Memory B cell (primary cell): ENCODE data around the gene LDB2.

Experiments used
- ATAC-seq: fragments of 150-1000 bp; cut with Tn5 transposase; 2 replicates; pipeline ENCODE4 v1.10.0; 2021; ENCODE audit warnings: low read depth, mild to moderate bottlenecking, moderate library complexity
- DNase-seq, 2 donors: peaks; one replicate each; pipeline ENCODE4 v3.0.0; 2022; ENCODE audit warnings: low spot score in 2 of 2
- H3K27ac Mint-ChIP-seq: one replicate; pipeline ENCODE4 v1.8.0; 2022; ENCODE audit warnings: mild to moderate bottlenecking, moderate library complexity, mixed read lengths
- H3K27me3 Mint-ChIP-seq: one replicate; pipeline ENCODE4 v1.8.0; 2022; ENCODE audit warnings: mixed read lengths
- H3K36me3 Mint-ChIP-seq: one replicate; pipeline ENCODE4 v1.8.0; 2022; ENCODE audit warnings: mild to moderate bottlenecking, mixed read lengths
- H3K4me1 Mint-ChIP-seq: one replicate; pipeline ENCODE4 v1.8.0; 2022; ENCODE audit warnings: mixed read lengths
- H3K4me3 Mint-ChIP-seq: one replicate; pipeline ENCODE4 v1.8.0; 2022; ENCODE audit warnings: mild to moderate bottlenecking, moderate library complexity, mixed read lengths
- H3K9me3 Mint-ChIP-seq: one replicate; pipeline ENCODE4 v1.8.0; 2022; ENCODE audit warnings: mixed read lengths

The LDB2 gene

GRCh38 chr4:16713696-16714095 is 184.7 kb downstream of the LDB2 start:
- no peak overlapping the region for H3K4me3 Mint-ChIP-seq
- ATAC-seq, result no peak
- no peaks in the 10 kb centered on the region for H3K27me3 Mint-ChIP-seq
- no peak overlapping the region for H3K27ac Mint-ChIP-seq
- H3K4me1 Mint-ChIP-seq, result no peaks in the 10 kb centered on the region
- H3K9me3 Mint-ChIP-seq, result peaks cover 2% of the 10 kb centered on the region
- H3K36me3 Mint-ChIP-seq, result no peaks in the 10 kb centered on the region
- no peak for DNase-seq

- no peaks in the 10 kb centered on the region for H3K36me3 Mint-ChIP-seq
- H3K4me3 Mint-ChIP-seq, result no peak overlapping the region
- no peak for ATAC-seq
- H3K27ac Mint-ChIP-seq, result no peak overlapping the region
- H3K4me1 Mint-ChIP-seq, result no peaks in the 10 kb centered on the region
- H3K27me3 Mint-ChIP-seq, result peaks cover 2% of the 10 kb centered on the region
- H3K9me3 Mint-ChIP-seq, result peaks cover 4% of the 10 kb centered on the region
- DNase-seq, result no peak
Observed at GRCh38 chr4:16713271-16713670, 185.2 kb downstream of the LDB2 start.

- Mint-ChIP-seq H3K4me1 (no peaks in the 10 kb centered on the region), H3K36me3 (no peaks in the 10 kb centered on the region), H3K4me3 (no peak overlapping the region), H3K27me3 (peaks cover 2% of the 10 kb centered on the region), H3K9me3 (peaks cover 2% of the 10 kb centered on the region), H3K27ac (no peak overlapping the region)
- DNase-seq, result no peak
- ATAC-seq, result no peak
Observed at GRCh38 chr4:16710198-16710597, 188.2 kb downstream of the LDB2 start.

DNA sequence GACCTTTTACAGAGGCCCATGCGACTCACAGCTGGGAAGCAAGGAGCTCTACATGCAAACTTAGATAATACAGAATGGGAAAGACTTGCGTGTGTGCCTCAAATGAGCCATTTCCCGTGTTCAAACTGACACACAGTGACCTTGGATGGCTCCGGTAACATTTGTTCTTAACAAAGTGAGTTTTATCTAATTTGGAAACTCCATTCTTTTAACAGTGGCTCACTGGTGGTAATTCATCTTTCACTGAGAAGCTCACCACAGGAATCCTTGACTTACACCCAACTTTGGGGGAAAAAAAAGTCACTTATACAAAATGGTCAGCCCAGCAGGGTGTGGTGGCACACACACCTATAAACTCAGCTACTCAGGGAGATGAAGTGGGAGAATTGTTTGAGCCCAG is 190.6 kb downstream of the LDB2 start:
- H3K4me1 Mint-ChIP-seq, result no peaks in the 10 kb centered on the region

GRCh38 chr4:16706251-16706650 is 192.2 kb downstream of the LDB2 start:
- H3K9me3 Mint-ChIP-seq, result peaks cover 4% of the 10 kb centered on the region
- no peak overlapping the region for H3K4me3 Mint-ChIP-seq
- H3K27ac Mint-ChIP-seq, result no peak overlapping the region
- no peaks in the 10 kb centered on the region for H3K36me3 Mint-ChIP-seq
- no peaks in the 10 kb centered on the region for H3K4me1 Mint-ChIP-seq
- ATAC-seq, result no peak
- no peak for DNase-seq
- H3K27me3 Mint-ChIP-seq, result peaks cover 2% of the 10 kb centered on the region

More for the DNA sequence above, 190.6 kb downstream of the LDB2 start:
- no peak overlapping the region for H3K27ac Mint-ChIP-seq
- H3K9me3 Mint-ChIP-seq, result peaks cover 2% of the 10 kb centered on the region
- peaks cover 2% of the 10 kb centered on the region for H3K27me3 Mint-ChIP-seq
- H3K36me3 Mint-ChIP-seq, result no peaks in the 10 kb centered on the region
- DNase-seq (no peak), ATAC-seq (no peak)
- H3K4me3 Mint-ChIP-seq, result no peak overlapping the region

- Mint-ChIP-seq H3K27me3 (peaks cover 2% of the 10 kb centered on the region), H3K4me3 (no peak overlapping the region), H3K27ac (no peak overlapping the region), H3K9me3 (peaks cover 4% of the 10 kb centered on the region), H3K4me1 (no peaks in the 10 kb centered on the region), H3K36me3 (no peaks in the 10 kb centered on the region)
- DNase-seq (no peak), ATAC-seq (no peak)
Observed at GRCh38 chr4:16705341-16705740, 193.1 kb downstream of the LDB2 start.

DNA sequence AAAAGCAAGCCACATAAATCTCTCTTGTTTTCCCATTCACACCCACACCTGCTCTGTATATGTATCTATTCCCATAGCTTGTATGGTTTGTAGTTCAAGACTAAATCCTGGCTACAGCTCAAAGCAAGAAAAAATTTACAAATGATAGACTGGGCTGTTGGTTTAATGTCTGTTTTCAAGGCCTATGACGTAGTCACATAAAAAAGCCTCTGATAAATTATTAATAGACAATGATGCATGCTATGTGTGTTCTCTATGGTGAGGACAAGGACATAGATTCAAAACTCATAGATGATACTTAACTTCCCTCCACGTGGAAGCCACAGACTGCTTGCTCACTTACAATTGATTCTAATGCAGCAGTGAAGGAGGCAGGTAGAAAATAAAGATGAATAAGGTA is 194.0 kb downstream of the LDB2 start:
- Mint-ChIP-seq H3K4me1 (no peaks in the 10 kb centered on the region), H3K4me3 (no peak overlapping the region), H3K27me3 (peaks cover 2% of the 10 kb centered on the region), H3K27ac (no peak overlapping the region), H3K36me3 (no peaks in the 10 kb centered on the region), H3K9me3 (peaks cover 4% of the 10 kb centered on the region)
- DNase-seq, result no peak
- ATAC-seq, result no peak

GRCh38 chr4:16695896-16696295 is 202.5 kb downstream of the LDB2 start:
- Mint-ChIP-seq H3K27ac (no peak overlapping the region), H3K4me3 (no peak overlapping the region), H3K36me3 (no peaks in the 10 kb centered on the region), H3K27me3 (no peaks in the 10 kb centered on the region), H3K9me3 (peaks cover 3% of the 10 kb centered on the region), H3K4me1 (no peaks in the 10 kb centered on the region)
- ATAC-seq (no peak), DNase-seq (no peak)

DNA sequence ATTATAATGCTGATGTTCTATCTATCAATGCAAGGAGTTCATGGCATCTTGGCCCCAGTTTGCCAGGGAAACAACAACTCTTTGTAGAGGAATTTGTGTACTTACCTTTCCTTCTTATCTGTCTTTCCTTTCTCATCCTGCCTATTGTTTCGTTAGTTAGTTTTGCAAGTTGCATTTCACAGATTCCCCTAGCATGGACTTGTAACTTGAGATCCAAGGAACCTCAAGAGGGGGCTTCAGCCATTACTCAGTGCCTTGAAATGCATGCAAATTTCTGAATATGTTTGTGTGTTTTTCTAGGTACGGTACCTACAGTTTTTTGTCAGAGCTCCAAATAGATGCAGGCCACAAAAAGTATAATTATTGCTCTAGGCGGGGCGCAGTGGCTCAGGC is 203.6 kb downstream of the LDB2 start:
- ATAC-seq (no peak), DNase-seq (no peak)
- Mint-ChIP-seq H3K27me3 (no peaks in the 10 kb centered on the region), H3K4me1 (no peaks in the 10 kb centered on the region), H3K4me3 (no peak overlapping the region), H3K9me3 (peaks cover 4% of the 10 kb centered on the region), H3K36me3 (no peaks in the 10 kb centered on the region), H3K27ac (no peak overlapping the region)

GRCh38 chr4:16694173-16694883 is 204.1 kb downstream of the LDB2 start:
- Mint-ChIP-seq H3K4me3 (no peak overlapping the region), H3K27me3 (no peaks in the 10 kb centered on the region), H3K9me3 (peaks cover 4% of the 10 kb centered on the region), H3K4me1 (no peaks in the 10 kb centered on the region), H3K36me3 (no peaks in the 10 kb centered on the region), H3K27ac (no peak overlapping the region)
- ATAC-seq (no peak), DNase-seq (no peak)

DNA sequence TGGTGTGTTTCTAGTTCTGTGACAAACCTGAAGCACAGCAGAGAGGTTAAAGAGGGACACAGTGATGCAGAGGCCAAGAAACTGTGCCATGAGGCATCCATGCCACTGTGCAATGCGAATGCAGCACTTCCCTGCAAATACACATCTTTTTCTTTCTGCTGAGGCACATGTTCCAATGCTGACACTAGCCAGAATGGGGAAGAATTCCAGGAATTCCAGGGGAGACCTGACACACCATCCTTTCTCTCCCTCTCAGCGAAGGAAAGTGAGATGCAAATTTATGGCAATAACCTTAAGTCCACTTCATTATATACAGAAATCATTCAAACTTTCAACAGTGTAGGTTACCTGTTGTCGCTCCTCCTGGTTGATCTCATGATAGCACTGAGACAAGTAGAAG is 204.8 kb downstream of the LDB2 start:
- no peak overlapping the region for H3K27ac Mint-ChIP-seq
- H3K4me3 Mint-ChIP-seq, result no peak overlapping the region
- no peak for DNase-seq
- ATAC-seq, result no peak
- no peaks in the 10 kb centered on the region for H3K4me1 Mint-ChIP-seq
- H3K27me3 Mint-ChIP-seq, result no peaks in the 10 kb centered on the region
- no peaks in the 10 kb centered on the region for H3K36me3 Mint-ChIP-seq
- peaks cover 5% of the 10 kb centered on the region for H3K9me3 Mint-ChIP-seq

GRCh38 chr4:16692961-16693506 is 205.4 kb downstream of the LDB2 start:
- Mint-ChIP-seq H3K27me3 (no peaks in the 10 kb centered on the region), H3K9me3 (peaks cover 5% of the 10 kb centered on the region), H3K4me1 (no peaks in the 10 kb centered on the region), H3K27ac (no peak overlapping the region), H3K36me3 (no peaks in the 10 kb centered on the region), H3K4me3 (no peak overlapping the region)
- DNase-seq (no peak), ATAC-seq (no peak)

DNA sequence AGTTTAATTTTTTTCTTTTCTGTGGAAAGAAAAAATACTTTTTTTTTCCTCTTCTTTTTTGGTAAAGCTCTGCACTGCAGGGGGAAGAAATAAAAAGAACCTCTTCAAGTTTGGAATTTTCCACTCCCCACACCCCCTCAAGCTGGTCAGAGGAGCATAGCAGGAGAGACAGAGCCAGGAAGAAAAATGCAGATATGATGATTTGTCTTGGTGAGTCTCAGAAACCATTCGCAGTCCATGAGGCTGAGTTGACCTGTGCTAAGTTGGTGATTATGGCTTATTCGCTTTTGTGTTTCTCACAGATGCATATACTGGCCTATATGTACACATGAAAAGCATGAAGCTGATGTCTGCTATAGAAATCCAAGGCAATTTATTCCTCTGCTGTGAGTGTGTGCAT is 205.9 kb downstream of the LDB2 start:
- DNase-seq, result no peak
- ATAC-seq, result no peak
- Mint-ChIP-seq H3K27me3 (no peaks in the 10 kb centered on the region), H3K27ac (no peak overlapping the region), H3K4me3 (no peak overlapping the region), H3K9me3 (peaks cover 4% of the 10 kb centered on the region), H3K36me3 (no peaks in the 10 kb centered on the region), H3K4me1 (no peaks in the 10 kb centered on the region)

GRCh38 chr4:16692046-16692445 is 206.4 kb downstream of the LDB2 start:
- peaks cover 3% of the 10 kb centered on the region for H3K9me3 Mint-ChIP-seq
- H3K4me1 Mint-ChIP-seq, result no peaks in the 10 kb centered on the region
- no peak for ATAC-seq
- H3K27me3 Mint-ChIP-seq, result no peaks in the 10 kb centered on the region
- no peak overlapping the region for H3K4me3 Mint-ChIP-seq
- DNase-seq, result no peak
- H3K36me3 Mint-ChIP-seq, result no peaks in the 10 kb centered on the region
- no peak overlapping the region for H3K27ac Mint-ChIP-seq

DNA sequence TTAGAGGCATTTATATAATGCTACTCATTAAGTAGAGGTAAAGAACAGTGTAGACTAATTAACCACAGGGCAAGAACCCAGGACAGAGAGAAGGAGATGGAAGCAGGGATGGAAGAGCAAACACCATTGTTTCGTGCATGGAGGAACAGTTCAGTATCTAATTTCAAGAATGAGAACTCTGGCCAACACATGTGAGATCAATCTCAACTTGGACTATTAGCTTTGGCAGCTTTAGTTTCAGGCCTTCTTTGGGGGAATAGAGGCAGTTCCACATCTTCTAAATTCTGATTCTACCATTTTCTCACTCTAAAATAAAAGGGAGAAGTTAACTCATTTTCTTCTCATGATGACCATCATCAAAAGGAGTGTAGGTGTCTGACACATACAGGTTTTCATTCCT is 207.0 kb downstream of the LDB2 start:
- H3K4me1 Mint-ChIP-seq, result no peaks in the 10 kb centered on the region
- ATAC-seq (no peak), DNase-seq (no peak)
- no peaks in the 10 kb centered on the region for H3K36me3 Mint-ChIP-seq
- peaks cover 3% of the 10 kb centered on the region for H3K9me3 Mint-ChIP-seq
- H3K4me3 Mint-ChIP-seq, result no peak overlapping the region
- H3K27ac Mint-ChIP-seq, result no peak overlapping the region
- no peaks in the 10 kb centered on the region for H3K27me3 Mint-ChIP-seq
